Activated CD4-positive, alpha-beta T cell treated with anti-CD3 and anti-CD28 coated beads, Interleukin-10, Interleukin-2, amounts not matched to agents 100 ng/mL and 50 ng/mL, durations not matched to agents 16 hours and 8 hours (primary cell): ENCODE data around the gene FGFBP3.
"Not testable (repeated sequence)": the region's sequence is repeated elsewhere in the genome, so short reads cannot be mapped to it uniquely, and the experiment has no call there.

Source experiments
- DNase-seq: peaks from one replicate; pipeline ENCODE4 v3.0.0-alpha.2; 2020

Gene FGFBP3

DNA sequence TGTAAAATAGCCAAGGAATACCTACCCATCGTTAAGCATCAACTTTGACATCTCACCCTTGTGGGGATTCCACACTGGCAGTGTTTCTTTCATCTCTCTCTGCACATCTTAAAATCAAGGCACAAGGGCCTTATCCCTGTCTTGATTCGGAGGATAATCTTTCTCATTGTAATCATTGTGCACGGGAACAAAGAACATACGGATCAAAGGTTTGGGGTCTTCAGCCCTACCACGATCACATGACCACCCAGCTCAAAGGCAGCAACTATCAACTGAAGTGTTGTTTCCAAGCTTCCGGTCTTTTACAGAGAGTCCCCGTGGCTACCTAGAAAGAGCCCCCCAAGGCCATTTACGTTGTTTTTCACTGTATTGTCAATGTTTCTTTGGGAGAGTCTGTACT, 11.9 kb downstream of the FGFBP3 start:
- no peak for DNase-seq

- no peak for DNase-seq
Observed at GRCh38 chr10:91896212-91896756, 13.0 kb downstream of the FGFBP3 start.

DNA sequence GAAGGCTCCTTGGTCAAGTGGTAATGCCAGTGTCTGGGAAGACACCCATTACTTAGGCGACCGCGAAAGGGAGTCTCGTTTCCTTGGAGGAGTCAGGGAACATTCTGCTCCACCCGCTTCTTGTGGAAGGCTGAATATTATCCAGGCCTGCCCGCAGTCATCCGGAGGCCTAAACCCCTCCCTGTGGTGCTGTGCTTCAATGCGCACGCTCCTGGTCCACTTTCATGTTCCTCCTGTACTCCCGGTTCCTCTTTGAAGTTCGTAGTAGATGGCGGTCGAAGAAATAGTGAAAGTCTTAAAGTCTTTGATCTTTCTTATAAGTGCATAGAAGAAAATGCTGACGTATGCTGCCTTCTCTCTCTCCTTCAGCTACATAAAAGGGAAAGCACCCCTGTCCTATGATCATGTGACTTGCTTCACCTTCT, 15.0 kb downstream of the FGFBP3 start:
- DNase-seq = not testable (repeated sequence)

DNA sequence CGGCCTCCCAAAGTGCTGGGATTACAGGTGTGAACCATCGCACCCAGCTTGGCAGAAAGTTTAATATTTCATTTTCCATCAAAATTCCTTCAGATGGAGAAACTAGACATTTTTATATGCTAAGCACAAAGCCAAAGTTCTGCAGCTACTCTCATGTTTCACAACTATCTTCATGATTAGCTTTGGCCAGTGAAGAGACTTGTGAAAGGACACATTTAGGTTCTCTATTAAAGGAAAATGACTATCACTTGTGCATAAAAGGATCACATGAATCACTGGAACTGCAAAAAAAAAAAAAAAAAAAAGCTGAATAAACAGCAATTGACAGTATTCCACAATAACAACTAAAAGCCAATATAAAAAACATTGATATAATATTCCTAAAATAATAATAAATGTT, 16.2 kb downstream of the FGFBP3 start:
- DNase-seq = no peak

- no peak for DNase-seq
Observed at GRCh38 chr10:91891125-91892001, 17.9 kb downstream of the FGFBP3 start.

GRCh38 chr10:91887272-91888076, 21.8 kb downstream of the FGFBP3 start:
- peak; percentile 33 for DNase-seq

GRCh38 chr10:91886954-91887271, 22.4 kb downstream of the FGFBP3 start:
- DNase-seq = no peak

- DNase-seq = no peak
Observed at GRCh38 chr10:91885362-91886079, 23.8 kb downstream of the FGFBP3 start.

DNA sequence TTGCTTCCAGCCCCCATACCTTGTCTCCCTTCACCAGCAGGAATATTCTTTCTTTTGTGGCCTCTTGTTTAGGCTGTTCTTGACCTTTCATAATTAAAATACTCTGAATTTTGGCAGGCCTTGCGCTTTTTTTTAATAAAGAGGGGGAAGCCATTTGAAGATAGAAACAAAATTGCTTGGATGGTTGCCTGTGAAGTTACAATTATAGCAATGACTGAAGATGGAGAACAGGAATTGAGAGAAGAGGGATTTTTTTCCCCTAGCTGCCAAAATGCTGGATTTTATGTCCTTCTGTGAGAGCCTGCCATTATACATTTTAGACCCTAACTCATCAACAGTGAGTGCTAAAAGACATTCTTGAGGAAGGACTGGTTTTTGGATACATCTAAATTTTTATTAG, 24.8 kb downstream of the FGFBP3 start:
- DNase-seq = no peak

GRCh38 chr10:91883549-91884444, 25.5 kb downstream of the FGFBP3 start:
- DNase-seq = no peak

DNA sequence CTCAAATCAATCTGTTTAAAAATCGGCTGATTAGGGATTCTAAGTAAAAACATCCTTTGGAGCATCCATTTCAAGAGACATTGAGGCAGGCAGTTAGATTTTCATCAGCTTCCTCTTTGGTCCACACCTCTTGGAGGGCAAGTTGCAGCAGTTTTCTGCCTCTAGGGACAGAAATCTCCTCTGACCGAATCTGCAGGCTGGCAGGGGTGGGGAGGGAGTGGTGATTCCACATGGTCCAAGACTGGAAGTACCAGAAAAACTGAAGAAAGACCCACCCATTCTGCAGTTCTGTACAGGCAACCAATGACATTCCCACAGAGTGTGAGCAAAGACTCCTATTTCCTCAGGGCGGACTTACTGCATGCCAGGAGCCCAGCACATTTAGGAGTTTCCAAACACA, 29.0 kb downstream of the FGFBP3 start:
- DNase-seq = no peak

DNA sequence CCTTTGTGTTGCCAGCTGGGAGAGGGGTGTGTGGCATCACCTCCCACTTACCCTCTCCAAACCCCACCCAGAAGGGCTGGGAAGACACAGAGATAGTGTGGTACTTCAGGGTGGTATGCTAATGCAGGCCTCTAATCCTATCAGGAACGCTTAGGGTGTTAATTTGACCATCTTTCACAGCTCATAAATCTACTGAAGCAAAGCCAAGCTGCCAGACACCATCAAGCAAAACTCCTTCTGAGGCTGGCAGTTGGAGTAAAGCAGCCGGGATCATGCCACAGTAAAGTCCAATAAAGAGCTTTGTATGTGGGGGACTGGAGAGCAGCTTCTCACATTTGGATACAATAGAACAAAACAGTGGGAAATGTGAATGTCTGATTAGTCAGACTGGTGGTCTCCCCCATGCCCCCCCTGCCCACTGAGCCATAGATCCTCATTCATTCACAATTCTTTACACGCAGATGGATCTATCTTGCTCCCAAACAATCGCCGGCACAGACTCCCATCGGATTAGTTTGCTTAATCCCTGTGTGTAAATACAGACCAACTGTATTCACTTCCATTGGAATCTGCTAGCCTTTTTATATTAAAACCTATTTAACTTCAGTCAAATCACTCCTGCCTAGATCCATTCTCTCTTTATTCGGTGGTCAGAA, 29.6 kb downstream of the FGFBP3 start:
- no peak for DNase-seq

- DNase-seq = no peak
Observed at GRCh38 chr10:91875779-91876178, 33.5 kb downstream of the FGFBP3 start.

- DNase-seq = no peak
Observed at GRCh38 chr10:91875156-91875555, 34.1 kb downstream of the FGFBP3 start.

GRCh38 chr10:91865562-91866081, 43.7 kb downstream of the FGFBP3 start:
- DNase-seq = no peak

DNA sequence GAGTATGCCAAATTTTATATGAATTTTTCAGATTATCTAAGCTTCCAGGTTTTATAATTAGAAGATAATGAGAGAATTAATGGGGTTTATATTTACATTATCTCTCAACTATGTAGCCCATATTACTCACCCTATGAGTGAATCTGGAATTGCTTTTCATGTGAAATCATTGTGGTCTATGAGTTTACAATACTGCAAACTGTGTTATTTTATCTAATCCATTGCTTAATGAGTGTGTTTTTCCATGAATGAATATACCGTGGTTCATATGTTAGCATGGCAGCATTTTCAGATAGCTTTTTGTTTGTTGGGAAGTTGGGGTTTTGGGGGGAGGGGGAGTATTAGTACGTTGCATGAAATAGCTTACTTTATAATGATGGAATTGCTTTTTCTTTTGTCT, 44.5 kb downstream of the FGFBP3 start:
- peak; percentile 41 for DNase-seq

GRCh38 chr10:91864099-91864498, 45.2 kb downstream of the FGFBP3 start:
- no peak for DNase-seq

GRCh38 chr10:91860885-91861284, 48.4 kb downstream of the FGFBP3 start:
- no peak for DNase-seq

- DNase-seq = no peak
Observed at GRCh38 chr10:91856637-91857036, 52.6 kb downstream of the FGFBP3 start.
